Activated CD4-positive, alpha-beta T cell treated with anti-CD3 and anti-CD28 coated beads, Interleukin-2, amount 50 U/mL, for 16 hours (primary cell): ENCODE data around the gene PSD.

ENCODE experiments used
- DNase-seq: peaks from one replicate; pipeline ENCODE4 v3.0.0-alpha.2; 2020

PSD gene

DNA sequence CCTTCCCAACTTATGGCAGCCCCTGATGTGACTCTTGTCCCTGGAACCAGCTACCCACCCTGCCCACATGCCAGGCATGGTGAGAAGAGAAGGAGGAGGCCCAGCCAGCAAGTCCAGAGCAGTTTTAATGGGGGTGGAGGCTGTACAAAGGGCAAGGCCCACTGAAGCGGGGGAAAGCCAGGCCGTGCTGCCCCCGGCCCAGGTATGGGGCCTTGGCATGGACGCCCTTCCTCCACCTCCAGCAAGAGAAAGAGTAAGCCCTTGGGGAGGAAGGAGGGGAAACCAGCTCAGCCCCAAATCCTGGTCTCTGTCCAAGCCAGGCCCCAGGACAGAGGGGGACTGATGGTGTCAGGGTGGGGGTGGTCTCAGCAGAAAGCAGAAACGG, 16.1 kb downstream of the PSD start:
- DNase-seq, result no peak

DNA sequence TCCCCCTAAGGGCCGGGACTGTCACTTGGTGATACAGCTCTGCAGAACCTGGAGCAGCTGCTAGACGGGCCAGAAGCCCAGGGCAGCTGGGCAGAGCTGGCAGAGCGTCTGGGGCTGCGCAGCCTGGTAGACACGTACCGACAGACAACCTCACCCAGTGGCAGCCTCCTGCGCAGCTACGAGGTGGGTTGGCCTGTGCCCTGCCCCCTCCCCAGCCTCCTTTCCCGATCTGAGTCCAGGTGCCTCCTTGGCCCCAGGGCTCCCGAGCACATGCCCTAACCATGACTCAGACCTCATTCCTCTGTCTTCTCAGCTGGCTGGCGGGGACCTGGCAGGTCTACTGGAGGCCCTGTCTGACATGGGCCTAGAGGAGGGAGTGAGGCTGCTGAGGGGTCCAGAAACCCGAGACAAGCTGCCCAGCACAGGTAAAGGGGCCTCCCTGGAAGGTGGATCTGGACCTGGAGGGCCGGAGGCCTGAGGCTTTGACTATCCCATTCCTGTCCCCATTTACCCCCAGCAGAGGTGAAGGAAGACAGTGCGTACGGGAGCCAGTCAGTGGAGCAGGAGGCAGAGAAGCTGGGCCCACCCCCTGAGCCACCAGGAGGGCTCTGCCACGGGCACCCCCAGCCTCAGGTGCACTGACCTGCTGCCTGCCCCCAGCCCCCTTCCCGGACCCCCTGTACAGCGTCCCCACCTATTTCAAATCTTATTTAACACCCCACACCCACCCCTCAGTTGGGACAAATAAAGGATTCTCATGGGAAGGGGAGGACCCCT, 16.7 kb downstream of the PSD start:
- DNase-seq, result no peak

DNA sequence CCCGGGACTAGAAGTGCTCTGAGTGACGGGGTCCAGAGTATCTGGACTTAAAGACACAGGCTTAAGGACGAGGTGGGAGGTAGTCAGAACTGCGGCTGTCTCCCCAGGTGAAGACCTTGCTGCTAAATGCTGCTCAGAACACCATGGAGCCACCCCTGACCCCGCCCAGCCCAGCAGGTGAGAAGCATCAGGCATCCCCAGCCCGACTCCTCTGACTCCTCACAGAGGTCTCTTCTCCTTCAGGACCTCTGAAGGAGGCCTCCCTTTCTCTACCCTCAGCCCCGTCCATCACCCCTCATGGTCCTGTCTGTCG, 17.3 kb downstream of the PSD start:
- DNase-seq, result no peak

DNA sequence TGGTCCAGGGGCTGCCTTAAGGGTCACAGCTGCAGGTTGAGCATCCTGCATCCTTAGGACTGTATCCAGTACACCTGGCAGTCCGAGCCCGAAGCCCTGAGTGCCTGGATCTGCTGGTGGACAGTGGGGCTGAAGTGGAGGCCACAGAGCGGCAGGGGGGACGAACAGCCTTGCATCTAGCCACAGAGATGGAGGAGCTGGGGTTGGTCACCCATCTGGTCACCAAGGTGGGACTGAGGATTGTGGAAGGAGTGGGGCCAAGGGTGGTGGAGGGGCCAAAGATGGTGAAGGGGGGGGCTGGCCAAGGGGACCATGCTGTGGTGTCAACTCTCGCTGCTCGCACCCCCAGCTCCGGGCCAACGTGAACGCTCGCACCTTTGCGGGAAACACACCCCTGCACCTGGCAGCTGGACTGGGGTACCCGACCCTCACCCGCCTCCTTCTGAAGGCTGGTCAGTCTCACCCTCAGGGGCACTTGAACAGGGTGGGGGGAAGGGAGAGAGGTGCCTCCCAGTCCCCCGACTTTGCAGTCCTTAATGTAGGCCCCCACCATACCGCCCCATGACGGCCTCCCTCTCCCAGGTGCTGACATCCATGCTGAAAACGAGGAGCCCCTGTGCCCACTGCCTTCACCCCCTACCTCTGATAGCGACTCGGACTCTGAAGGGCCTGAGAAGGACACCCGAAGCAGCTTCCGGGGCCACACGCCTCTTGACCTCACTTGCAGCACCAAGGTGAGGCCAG, 17.8 kb downstream of the PSD start:
- DNase-seq, result no peak

DNA sequence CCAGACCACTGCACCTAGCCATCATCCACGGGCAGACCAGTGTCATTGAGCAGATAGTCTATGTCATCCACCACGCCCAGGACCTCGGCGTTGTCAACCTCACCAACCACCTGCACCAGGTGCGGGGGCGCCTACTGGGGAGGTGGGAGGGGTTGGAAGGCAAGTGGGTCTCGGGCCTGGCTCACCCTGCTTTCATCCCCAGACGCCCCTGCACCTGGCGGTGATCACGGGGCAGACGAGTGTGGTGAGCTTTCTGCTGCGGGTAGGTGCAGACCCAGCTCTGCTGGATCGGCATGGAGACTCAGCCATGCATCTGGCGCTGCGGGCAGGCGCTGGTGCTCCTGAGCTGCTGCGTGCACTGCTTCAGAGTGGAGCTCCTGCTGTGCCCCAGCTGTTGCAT, 18.5 kb downstream of the PSD start:
- DNase-seq, result no peak

DNA sequence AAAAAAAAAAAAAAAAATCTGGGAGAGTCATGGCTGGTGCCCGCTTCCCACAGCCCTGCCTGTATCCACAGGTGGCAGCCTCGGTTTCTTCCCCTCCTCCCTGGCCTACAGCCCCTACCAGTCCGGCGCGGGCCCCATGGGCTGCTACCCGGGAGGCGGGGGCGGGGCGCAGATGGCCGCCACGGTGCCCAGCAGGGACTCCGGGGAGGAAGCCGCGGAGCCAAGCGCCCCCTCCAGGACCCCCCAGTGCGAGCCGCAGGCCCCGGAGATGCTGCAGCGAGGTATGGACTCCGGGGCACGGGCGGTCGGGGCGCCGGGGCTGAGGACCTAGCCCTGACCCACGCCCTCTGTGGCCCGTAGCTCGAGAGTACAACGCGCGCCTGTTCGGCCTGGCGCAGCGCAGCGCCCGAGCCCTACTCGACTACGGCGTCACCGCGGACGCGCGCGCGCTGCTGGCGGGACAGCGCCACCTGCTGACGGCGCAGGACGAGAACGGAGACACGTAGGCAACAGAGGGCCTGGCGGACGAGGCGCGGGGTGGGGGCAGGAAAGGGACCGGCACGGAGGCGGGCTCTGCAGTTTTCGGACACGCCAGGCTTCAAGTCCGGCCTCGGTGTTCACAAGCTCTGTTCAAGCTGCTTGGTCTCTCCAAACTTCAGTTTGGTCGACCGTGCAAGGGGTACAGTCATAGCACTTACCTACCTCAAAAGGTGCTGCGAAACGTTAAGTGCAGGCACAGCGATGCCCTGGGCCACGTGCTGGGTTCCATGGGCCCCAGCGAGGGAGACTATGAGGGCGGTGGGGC, 19.2 kb downstream of the PSD start:
- peak; percentile 91 for DNase-seq

DNA sequence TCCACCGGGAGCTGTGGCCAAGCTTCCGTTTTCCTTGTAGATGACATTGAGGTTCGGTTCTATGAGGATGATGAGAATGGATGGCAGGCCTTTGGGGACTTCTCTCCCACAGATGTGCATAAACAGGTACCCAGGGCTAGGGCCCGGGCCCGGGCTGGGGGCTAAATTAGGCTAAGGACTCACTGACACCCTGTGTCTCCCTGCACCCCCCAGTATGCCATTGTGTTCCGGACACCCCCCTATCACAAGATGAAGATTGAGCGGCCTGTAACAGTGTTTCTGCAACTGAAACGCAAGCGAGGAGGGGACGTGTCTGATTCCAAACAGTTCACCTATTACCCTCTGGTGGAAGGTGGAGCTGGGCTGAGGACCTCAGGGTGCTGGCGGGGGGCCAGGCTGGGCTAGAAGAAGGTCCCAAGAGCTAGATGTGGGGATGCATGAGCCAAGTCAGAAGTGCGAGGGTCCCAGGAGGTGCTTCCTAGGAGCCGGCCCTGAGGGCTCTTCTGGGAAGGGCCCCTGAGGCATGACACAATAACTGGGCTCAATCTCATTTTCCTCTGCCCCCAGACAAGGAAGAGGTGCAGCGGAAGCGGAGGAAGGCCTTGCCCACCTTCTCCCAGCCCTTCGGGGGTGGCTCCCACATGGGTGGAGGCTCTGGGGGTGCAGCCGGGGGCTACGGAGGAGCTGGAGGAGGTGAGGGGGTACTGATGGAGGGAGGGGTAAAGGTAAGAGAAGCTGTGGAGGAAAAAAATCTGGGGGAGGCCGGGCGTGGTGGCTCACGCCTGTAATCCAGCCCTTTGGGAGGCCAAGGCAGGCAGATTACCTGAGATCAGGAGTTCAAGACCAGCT, 20.2 kb downstream of the PSD start:
- no peak for DNase-seq

DNA sequence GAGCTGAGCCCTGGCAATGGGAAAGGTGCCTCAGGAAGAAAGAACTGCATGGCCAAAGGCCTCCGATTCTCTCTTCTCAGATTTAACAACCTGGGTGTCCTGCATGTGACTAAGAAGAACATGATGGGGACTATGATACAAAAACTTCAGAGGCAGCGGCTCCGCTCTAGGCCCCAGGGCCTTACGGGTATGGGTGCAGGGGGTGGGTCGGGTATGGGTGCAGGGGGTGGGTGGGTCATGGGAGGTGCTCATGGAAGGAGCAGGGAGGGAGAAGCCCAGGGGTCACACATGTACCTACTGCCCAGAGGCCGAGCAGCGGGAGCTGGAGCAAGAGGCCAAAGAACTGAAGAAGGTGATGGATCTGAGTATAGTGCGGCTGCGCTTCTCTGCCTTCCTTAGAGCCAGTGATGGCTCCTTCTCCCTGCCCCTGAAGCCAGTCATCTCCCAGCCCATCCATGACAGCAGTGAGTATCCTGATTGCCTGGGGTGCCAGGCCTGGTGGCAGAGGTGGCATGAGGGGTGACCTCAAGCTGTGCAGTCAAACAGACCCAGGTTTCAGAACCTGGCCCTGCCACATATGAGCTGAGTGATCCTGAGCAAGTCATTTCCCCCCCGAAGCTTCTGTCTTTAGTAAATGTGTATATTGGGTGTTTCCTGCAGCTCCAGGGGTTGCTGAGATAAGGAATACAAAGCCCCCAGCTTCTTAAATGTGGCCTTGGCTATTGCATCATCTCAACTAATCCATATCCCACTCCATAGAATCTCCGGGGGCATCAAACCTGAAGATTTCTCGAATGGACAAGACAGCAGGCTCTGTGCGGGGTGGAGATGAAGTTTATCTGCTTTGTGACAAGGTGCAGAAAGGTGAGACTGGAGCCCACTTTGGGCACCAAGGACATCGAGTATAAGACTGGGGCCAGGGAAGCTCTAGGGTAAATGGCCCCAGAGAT, 21.1 kb downstream of the PSD start:
- DNase-seq, result peak; percentile 28

DNA sequence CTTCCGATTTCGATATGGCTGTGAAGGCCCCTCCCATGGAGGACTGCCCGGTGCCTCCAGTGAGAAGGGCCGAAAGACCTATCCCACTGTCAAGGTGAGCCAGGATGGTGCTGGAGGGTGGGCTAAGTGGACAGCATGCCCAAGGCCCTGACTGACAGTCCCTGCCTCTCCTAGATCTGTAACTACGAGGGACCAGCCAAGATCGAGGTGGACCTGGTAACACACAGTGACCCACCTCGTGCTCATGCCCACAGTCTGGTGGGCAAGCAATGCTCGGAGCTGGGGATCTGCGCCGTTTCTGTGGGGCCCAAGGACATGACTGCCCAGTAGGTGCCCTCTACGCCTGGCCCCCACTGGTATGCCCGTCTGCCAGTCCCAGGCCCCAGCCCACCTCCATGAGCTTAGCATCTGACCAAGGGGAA, 21.8 kb downstream of the PSD start:
- DNase-seq, result no peak

DNA sequence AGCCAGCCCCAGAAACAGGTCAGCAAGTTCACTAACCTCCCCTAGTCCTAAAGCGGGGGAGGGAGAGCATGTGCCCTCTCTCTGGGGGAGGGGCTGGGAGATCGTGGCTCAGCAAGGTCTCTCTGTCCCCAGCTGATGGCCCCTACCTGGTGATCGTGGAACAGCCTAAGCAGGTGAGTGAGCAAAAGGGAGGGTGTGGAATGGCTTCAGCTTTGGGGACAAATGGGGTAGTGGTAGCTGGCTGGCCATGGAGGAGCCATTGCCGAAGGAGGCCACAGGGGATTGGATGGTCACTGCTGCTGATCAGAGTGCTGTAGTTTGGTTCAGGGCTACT, 22.3 kb downstream of the PSD start:
- no peak for DNase-seq

DNA sequence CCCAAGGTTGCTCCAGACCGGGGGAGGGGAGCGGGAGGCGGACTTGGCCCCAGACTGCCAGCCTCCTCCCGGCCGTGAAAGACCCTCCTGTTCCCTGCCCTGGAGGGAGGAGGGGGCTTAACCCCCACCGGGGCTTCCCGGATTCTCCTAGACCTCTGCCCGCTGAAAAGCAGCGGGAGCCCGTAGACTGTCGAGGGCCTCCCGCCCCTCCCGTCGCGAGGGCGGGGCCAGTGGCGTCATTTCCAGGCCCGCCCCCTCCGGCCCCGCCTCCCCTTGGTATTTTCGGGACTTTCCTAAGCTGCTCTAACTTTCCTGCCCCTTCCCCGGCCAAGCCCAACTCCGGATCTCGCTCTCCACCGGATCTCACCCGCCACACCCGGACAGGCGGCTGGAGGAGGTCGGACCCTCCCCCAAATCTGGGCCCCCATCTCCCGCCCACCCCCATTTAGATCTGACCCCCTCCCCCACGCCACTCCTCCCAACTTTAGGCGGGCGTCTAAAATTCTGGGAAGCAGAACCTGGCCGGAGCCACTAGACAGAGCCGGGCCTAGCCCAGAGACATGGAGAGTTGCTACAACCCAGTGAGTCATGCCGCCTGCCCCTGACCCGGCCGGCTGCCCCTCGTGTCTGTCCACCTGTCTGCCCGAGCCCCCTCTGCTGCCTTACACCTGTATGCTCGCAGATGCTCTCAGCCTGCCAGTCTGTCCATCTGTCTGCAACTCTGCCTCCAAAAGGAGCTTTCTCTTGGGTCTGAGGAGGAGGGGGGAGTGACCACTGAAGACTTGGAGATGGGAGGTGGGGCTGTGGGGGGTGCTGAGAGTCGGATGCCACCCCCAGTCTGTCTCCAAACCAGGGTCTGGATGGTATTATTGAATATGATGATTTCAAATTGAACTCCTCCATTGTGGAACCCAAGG, 22.9 kb downstream of the PSD start, which contains the start of gene NFKB2:
Gene NFKB2, plus strand, starts transcription at position 306 of the 917 bp plus-strand sequence. Its CDS starts 255 bp downstream, at position 561.
- peak; percentile 92 for DNase-seq

DNA sequence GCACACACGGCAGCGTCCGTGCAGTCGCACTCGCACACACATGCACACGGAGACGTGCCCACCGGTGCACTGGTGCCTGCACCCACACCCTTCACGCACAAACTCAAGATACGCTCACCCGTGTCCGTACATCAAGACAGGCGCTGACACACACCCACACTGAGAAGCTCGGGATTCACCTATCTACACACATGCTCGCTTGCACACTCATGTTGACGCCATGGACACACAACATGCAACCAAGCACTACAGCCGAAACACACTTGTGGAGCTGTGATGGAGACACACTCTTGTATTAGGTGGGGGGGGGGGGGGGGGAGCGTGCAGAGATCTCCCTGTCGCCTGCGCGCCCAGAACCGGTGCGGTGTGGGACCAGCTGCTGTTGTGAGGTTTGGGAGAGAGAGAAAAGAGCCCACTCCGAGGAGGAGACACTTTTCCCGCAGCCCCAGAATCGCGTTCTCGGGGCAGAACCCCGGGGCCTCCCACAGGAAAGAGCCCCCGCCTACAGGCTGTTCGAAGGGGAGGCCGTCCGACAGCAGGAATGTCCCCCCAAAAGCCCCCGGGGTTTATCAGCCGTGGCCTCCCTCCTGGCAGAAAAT, 23.7 kb downstream of the PSD start:
- DNase-seq, result peak; percentile 58

DNA sequence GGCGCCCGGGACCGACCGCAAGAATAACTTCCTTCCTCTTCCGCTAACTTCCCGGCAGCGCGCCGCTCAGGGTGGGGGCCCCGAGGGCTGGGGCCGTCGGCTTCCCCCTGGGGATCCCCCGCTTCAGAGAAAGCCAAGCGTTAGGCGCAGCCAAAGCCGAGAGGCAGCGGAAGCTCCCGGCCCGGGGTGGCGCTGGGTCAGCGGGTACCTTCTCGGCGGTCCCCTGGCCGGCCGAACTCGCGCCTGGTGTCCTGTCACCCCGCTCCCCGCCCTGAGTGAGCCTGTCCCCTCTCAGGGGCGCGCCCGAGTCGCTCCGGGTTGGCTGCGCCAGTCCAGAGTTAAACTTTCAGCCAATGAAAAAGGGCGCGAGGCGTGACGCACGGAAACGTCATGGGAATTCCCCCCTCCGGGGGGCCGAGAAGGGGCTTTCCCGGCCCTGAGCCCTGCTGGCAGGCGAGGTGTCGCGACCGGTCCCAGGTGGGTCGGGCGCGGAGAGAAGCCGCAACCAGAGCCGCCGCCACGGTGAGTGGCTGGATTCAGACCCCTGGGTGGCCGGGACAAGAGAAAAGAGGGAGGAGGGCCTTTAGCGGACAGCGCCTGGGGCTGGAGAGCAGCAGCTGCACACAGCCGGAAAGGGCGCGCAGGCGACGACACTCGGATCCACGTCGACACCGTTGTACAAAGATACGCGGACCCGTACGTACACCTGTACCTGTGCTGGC, 24.3 kb downstream of the PSD start:
- DNase-seq, result peak; percentile 98

DNA sequence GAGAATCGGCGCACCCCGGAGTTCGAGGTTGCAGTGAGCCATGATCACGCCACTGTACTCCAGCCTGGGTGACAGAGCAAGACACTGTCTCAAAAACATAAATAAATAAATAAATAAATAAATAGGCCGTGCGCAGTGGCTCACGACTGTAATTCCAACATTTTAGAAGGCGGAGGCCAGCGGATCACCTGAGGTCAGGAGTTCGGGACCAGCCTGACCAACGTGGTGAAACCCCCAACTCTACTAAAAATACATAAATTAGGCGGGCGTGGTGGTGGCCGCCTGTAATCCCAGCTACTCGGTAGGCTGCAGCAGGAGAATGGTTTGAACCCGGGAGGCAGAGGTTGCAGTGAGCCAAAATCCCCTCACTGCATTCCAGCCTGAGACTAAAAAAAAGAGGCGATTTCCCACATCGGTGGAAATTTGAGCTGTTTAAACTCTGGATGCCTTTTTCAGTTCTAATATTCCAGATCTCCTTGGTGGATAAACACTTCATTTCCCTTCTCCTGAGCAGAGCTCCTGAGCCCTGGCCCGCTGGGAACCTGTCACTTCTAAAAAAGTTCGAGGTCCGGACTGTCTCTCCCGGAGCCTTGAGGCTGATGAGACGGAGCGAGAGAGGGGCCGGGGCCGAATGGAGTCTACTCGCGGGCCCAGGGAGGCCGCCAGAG, 25.0 kb downstream of the PSD start:
- DNase-seq, result no peak

DNA sequence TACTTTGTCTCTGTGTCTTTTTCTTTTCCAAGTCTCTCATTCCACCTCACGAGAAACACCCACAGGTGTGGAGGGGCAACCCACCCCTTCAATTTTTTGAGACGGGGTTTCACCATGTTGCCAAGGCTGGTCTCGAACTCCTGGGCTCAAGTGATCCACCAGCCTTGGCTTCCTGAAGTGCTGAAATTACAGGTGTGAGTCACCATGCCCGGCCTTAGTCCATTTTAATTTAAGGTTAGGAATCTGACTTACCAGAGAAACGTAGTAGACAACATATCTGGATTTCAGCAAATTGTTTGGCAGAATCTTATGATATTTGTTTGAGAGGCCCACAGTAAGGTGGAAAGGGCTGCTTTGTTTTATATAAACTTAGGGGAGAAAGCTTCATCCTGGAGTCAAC, 26.3 kb downstream of the PSD start:
- DNase-seq, result no peak

DNA sequence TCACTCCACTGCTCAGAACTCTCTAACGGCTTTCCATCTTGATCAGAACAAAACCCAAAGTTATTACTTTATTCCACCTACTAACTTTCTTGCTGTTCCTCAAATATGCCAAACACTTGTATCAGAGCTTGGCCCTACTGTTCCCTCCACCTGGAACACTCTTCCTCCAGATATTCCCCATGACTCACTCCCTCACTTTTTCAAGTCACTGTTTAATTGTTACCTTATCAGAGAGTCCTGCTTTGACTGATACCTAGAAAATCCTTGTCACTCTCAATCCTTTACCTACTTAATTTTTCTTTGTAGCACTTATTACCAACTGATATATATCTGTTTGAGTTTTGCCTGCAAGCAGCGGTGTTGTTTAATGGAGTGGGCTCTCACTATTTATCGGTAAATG, 28.7 kb downstream of the PSD start:
- DNase-seq, result no peak

DNA sequence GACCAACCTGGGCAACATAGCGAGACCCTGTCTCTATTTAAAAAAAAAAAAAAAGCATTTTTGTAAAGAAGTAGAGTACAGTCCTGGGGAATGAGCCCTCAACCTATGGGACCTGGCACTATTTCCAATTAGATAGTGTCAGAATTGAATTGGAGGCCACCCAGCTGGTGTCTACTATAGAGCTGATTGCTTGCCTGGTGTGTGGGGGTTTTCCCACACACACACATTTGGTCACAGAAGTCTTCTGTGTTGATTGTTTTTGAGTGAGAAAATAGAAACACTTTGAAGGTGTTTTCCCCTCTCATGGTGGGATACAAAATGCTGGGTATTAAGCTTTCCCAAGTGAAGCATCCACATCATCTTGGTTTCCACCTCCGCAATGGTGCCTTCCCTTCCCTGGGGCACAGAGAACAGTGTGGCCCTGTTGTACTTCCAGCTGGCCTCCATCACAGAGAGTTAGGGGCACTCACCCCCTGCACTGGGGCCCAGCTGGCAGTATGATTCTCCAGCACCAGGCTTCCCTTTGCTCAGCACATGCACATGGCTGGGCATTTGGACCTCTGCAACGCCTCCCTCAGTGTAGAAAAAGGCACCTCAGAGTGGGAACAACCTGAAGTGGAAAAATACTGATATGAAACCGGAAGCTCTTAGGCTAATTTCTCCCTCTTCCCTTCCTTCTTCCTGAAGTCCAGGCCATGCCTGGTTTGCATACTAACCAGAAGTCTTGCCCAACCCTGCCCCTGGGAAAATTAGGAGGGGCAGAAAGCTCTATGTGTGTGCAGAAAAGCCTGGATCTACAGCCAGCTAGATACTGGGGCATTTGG, 33.8 kb downstream of the PSD start:
- no peak for DNase-seq

DNA sequence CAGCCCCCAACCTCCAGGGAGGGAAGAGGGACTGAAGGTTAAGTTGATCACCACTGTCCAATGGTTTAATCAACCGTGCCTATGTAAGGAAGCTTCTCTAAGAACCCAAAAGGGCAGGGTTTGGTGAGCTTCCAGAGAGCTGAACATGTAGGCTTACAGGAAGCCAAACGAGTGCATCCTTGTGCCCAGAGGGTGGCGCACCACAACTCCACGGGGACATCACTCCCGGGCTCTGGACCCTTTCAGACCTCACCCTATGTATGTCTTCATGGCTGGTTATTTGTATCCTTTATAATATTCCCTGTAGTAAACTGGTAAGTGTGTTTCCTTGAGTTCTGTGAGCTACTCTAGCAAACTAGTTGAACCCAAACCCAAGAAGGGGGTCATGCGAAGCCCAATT, 34.5 kb downstream of the PSD start:
- DNase-seq, result no peak
